HG02943 (cell line): ENCODE results near the gene SBNO1.
"Not testable (repeated sequence)": the region's sequence is repeated elsewhere in the genome, so short reads cannot be mapped to it uniquely, and the experiment has no call there.

Experiments used
- ATAC-seq: cut with Tn5 transposase; IDR thresholded peaks from one replicate; pipeline ENCODE4 v1.9.1; 2021; ENCODE audit warnings: mild to moderate bottlenecking, low read depth, moderate library complexity; ENCODE audit not compliant: unreplicated experiment

Gene SBNO1

DNA sequence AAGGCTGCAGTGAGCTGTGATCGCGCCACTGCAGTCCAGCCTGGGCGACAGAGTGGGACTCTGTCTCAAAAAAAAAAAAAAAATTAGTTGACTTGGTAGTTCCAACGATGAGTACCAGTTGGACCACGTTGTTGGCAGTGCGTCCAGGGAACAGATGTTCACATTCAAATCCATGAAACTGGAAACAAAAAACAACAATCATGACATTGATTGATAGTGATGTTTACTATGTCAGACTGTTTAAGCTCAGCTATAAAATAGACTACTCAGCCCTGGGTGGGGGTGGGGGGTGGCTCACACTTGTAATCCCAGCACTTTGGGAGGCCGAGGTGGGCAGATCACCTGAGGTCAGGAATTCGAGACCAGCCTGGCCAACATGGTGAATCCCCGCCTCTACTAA lies 112.3 kb downstream of the SBNO1 start:
- ATAC-seq = not testable (repeated sequence)

DNA sequence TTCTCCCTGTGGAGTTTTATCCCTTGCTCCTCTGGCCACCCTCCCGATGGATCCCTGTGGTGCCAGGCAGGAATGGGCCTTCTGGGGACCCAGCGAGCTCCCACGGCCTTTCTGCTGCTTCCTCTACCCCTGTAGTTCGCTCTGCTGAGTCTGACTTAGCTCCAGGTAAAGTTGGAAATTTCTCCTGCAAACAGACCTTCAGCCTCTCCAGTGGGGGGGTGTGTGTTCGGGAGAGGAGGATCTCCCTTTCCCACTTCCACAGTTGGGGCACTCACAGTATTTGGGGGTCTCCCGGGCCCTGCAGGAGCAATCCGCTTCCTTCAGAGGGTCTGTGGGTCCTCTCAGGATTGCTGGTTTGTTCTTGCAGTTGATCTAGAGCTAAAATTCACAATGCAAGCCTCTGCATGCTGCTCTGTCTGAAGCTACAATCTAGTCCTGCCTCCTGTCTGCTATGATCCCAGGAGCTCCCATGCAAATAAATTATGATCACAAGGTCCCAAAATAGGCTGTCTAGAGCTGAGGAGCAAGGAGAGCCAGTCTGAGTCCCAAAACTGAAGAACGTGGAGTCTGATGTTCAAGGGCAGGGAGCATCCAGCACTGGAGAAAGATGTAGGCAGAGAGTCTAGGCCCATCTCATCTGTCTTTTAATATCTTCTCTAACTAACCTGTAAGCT lies 113.1 kb downstream of the SBNO1 start:
- no peak for ATAC-seq

DNA sequence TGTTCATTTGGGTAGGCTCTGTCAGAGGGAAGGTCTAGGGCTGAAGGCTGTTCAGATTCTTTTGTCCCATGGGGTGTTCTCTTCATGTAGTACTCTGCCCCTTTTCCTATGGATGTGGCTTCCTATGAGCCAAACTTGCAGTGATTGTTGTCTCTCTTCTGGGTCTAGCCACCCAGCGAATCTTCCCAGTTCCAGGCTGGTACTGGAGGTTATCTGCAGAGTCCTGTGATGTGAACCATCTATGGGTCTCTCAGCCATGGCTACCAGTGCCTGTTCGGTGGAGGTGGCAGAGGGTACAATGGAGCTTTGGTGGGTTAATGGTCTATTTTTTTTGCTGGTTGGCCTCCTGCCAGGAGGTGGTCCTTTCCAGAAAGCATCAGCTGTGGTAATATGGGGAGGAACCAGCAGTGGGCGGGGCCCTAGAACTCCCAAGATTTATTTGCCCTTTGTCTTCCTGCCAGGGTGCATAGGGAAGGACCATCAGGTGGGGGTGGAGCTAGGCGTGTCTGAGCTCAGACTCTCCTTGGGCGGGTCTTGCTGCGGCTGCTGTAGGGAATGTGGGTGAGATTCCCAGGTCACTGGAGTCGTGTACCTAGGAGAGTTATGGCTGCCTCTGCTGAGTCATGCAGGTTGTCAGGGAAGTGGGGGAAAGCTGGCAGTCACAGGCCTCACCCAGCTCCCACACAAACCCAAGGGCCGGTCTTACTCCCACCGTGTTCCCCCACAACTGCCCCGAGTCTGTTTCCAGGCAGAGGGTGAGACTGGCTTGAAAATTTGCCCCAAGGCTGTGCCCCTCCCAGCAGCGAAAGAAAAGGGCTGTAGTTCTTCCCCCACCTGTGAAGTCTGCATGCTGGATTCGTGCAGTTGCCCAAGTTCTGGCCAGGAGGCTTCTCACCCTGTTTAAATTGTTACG lies 113.9 kb downstream of the SBNO1 start:
- no peak for ATAC-seq

DNA sequence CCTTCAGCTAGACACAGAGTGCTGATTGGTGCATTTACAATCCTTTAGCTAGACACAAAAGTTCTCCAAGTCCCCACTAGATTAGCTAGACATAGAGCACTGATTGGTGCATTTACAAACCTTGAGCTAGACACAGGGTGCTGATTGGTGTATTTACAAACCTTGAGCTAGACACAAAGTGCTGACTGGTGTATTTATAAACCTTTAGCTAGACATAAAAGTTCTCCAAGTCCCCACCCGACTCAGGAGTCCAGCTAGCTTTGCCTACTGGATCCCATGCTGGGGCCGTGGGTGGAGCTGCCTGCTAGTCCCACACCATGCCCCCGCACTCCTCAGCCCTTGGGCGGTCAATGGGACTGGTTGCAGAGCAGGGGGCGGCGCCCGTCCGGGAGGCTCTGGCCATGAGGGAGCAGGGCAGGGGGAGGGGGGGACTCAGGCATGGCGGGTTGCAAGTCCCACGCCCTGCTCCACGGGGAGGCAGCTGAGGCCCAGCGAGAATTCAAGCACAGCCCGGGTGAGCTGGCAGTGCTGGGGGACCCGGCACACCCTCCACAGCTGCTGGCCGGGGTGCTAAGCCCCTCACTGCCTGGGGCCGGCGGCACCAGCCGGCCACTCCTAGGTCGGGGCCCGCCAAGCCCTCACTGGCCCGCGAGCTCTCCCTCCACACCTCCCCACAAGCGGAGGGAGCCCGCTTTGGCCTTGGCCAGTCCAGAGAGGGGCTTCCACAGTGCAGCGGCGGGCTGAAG lies 115.5 kb downstream of the SBNO1 start:
- ATAC-seq = not testable (repeated sequence)

DNA sequence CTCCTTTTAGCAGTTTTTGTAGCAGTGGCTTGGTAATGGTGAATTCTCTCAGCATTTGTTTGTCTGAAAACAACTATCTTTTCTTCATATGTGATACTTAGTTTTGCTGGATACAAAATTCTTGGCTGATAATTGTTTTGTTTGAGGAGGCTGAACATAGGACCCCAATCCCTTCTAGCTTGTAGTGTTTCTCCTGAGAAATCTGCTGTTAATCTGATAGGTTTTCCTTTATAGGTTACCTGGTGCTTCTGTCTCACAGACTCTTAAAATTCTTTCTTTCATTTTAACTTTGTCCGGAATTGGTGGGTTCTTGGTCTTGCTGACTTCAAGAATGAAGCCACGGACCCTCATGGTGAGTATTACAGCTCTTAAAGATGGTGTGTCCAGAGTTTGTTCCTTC lies 116.5 kb downstream of the SBNO1 start:
- ATAC-seq = not testable (repeated sequence)

DNA sequence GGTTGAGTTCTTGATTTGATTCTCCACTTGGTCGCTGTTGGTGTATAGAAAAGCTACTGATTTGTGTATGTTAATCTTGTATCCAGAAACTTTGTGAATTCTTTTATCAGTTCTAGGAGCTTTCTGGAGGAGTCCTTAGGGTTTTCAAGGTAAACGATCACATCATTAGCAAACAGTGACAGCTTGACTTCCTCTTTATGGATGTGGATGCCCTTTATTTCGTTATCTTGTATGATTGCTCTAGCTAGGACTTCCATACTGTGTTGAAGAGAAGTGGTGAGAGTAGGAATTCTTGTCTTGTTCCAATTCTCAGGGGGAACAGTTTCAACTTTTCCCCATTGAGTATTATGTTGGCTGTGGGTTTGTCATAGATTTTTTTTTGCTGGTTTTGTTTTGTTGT lies 119.0 kb downstream of the SBNO1 start:
- ATAC-seq = no peak

DNA sequence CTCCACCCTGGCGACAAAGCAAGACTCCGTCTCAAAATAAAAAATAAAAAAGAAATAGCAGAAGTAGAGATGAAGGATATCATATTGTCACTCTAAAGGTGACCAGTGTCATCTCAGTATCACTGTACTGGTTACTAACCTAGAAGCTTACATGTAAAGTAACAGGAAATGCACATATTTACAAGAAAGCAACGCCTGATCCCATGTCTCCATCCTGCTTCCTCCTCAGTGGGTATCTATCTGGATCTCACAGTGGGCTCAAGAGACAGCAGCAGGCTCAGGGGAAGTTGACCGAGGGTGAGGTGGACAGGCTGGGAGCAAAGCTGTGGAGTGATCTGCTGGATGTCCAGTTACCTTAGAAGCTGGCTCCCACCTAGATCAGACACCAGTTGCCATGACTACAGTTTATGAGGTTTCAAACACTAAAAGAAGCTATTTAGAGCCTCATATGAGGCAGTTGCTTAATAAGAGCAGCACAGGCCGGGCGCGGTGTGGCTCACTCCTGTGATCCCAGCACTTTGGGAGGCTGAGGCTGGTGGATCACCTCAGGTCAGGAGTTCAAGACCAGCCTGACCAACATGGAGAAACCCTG lies 120.9 kb downstream of the SBNO1 start:
- no peak for ATAC-seq

DNA sequence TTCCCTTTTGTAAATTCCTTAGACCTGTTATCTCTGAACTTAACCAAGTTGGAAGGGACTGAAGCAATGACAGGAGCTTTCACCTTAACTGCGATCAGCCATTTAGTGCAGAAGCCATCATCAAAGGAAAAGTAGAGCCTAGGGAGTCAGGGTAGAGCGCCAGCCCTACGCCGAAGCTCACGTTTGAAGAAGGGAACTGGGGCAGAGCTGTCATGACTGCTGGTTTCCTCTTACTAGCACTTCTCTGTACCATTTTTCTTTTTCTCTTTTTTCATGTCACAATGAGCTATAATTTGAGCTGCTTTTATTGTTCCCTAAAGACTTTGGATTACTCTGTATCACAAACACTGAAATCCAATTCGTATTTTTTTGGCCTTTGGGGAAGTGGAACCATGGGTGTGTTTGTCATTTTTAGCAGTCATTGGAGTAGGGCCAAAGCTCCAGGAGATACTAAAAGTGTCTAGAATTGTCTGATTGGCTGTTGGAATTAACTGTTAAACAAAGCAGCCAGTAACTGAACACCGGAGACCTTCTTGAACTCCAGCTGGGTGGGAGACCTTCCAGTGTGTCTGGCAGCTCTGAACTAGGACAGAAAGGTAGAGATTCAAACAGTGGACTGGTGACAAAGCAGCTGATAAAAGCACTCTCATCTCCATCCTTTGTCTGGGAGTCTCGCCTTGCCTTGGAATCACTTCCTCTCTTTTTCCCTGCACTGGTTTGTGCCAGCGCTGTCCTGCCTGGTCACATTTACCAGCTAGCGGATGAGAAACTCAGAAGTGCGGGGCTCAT lies 122.3 kb downstream of the SBNO1 start:
- ATAC-seq = no peak
